Right cardiac atrium (tissue), 5 donors: Measurements from ENCODE around the gene IFNK. TPM values are rescaled to one million over a fixed set of nuclear protein-coding genes. Genes with fewer than 3 reads are reported as not detected.

Source experiments
- ATAC-seq, 2 donors: fragments of 200-7000 bp; cut with Tn5 transposase; one replicate each; pipeline versions ENCODE4 v1.8.0 to v1.9.1; 2020; ENCODE audit warnings: moderate library complexity in 2 of 2, mild to moderate bottlenecking in 1 of 2
- DNase-seq, 3 donors: peaks; one replicate each; pipeline ENCODE4 v3.0.0-alpha.2; 2020
- H3K27ac ChIP-seq: one replicate; pipeline ENCODE4 v1.5.1; 2013; ENCODE audit warnings: mild to moderate bottlenecking, low read length, control low read depth, moderate library complexity
- H3K27me3 ChIP-seq: one replicate; pipeline ENCODE4 v1.6.1; 2013; ENCODE audit not compliant: control insufficient read depth, insufficient read depth
- H3K4me1 ChIP-seq: one replicate; pipeline ENCODE4 v1.6.1; 2013; ENCODE audit warnings: low read length; ENCODE audit not compliant: control insufficient read depth, insufficient read depth
- H3K4me3 ChIP-seq: one replicate; pipeline ENCODE4 v1.5.1; 2013; ENCODE audit warnings: low read length, control low read depth
- H3K9me3 ChIP-seq: one replicate; pipeline ENCODE4 v1.6.1; 2013; ENCODE audit warnings: low read length; ENCODE audit not compliant: control insufficient read depth
- WGBS: extraction: QIAGEN DNeasy Blood & Tissue Kit; methylation state at CpG from one replicate; pipeline ENCODE4 v1.1.7; 2013; 5-methylcytosine and 5-hydroxymethylcytosine counted together
- intact Hi-C, 4 donors: fragments of 100-400 bp; cut with DNase I; formaldehyde crosslinking; loops; one replicate each; pipeline versions ENCODE4 v1.11.0 to v1.14.0; 2022 to 2023
- polyA plus RNA-seq: library from polyadenylated mRNA; stranded (reverse); fragments of 200-250 nt; gene quantifications from one replicate; pipeline ENCODE4 v1.2.3, GENCODE V29; 2013
- total RNA-seq, 4 donors: library from RNA; stranded (reverse); fragmentation: NEBNext Ultra II Directional; extraction: Animal tissue kit (Norgen Biotek cat#: 25700); gene quantifications; one replicate each; pipeline ENCODE4 v1.2.1, GENCODE V29; 2021
- donor health status: healthy with polysubstance abuse.
- donor health status: DM: no; HTN: yes; CAD: no.
- donor health status: DM: no; HTN: no; CAD: no.
- donor health status: DM: no; HTN: yes; CAD: no; lungs with severe emphysema.
- donor health status: DM: yes; HTN: yes; CAD: no.

Gene IFNK
- total and polyA plus RNA-seq, 5 donors, result not detected

- peaks cover 5% of the 10 kb centered on the region for H3K4me1 ChIP-seq
- DNase-seq (no peak), ATAC-seq (no peak)
- H3K27me3 ChIP-seq, result no peaks in the 10 kb centered on the region
- intact Hi-C loops, result no loop called here
- H3K27ac ChIP-seq, result no peak overlapping the region
- WGBS, result 88% methylated on average over 1 of the region's 1 CpG
- H3K9me3 ChIP-seq, result no peaks in the 10 kb centered on the region
- H3K4me3 ChIP-seq, result no peak overlapping the region
Observed at GRCh38 chr9:27537756-27538155, 13.7 kb downstream of the IFNK start.

GRCh38 chr9:27538647-27539046 lies 14.6 kb downstream of the IFNK start:
- ATAC-seq (no peak), DNase-seq (no peak)
- 94% methylated on average over 3 of the region's 3 CpGs for WGBS
- Histone ChIP-seq H3K27me3 (no peaks in the 10 kb centered on the region), H3K4me1 (peaks cover 5% of the 10 kb centered on the region), H3K4me3 (no peak overlapping the region), H3K27ac (no peak overlapping the region), H3K9me3 (no peaks in the 10 kb centered on the region)
- intact Hi-C loops, result no loop called here

GRCh38 chr9:27539479-27540441 lies 15.7 kb downstream of the IFNK start:
- intact Hi-C loops, result loop anchor here in 1 of 4 donors (5.0 kb wide), 1 partner anchor 207 kb away; no protein-coding TSS in a partner anchor

GRCh38 chr9:27540502-27540901 lies 16.4 kb downstream of the IFNK start:
- Histone ChIP-seq H3K27ac (no peak overlapping the region), H3K4me3 (no peak overlapping the region), H3K27me3 (no peaks in the 10 kb centered on the region), H3K9me3 (no peaks in the 10 kb centered on the region), H3K4me1 (peaks cover 5% of the 10 kb centered on the region)
- no peak for DNase-seq
- intact Hi-C loops, result loop anchor here in 1 of 4 donors (5.0 kb wide), 1 partner anchor 208 kb away; no protein-coding TSS in a partner anchor
- no peak for ATAC-seq
- WGBS, result 52% methylated on average over 1 of the region's 1 CpG

More at GRCh38 chr9:27539479-27540441, 15.7 kb downstream of the IFNK start:
- DNase-seq (peak; percentile 30 to 64 (median 36)), ATAC-seq (peak; percentile 69 to 86)
- Histone ChIP-seq H3K27ac (peak overlapping the region; percentile 80), H3K27me3 (no peaks in the 10 kb centered on the region), H3K4me3 (no peak overlapping the region), H3K9me3 (no peaks in the 10 kb centered on the region), H3K4me1 (peaks cover 5% of the 10 kb centered on the region)
- WGBS, result 53% methylated on average over 5 of the region's 5 CpGs

GRCh38 chr9:27541740-27542139 lies 17.6 kb downstream of the IFNK start:
- Histone ChIP-seq H3K4me1 (peaks cover 5% of the 10 kb centered on the region), H3K27ac (no peak overlapping the region), H3K27me3 (no peaks in the 10 kb centered on the region), H3K9me3 (no peaks in the 10 kb centered on the region), H3K4me3 (no peak overlapping the region)
- 67% methylated on average over 4 of the region's 4 CpGs for WGBS
- ATAC-seq (peak; percentile 34 to 74), DNase-seq (peak in 1 of 3 donors; percentile 12)
- intact Hi-C loops, result loop anchor here in 1 of 4 donors (5.0 kb wide), 1 partner anchor 209 kb away; no protein-coding TSS in a partner anchor

- 88% methylated on average over 2 of the region's 2 CpGs for WGBS
- Histone ChIP-seq H3K27me3 (no peaks in the 10 kb centered on the region), H3K4me3 (no peak overlapping the region), H3K27ac (no peak overlapping the region), H3K4me1 (peaks cover 5% of the 10 kb centered on the region), H3K9me3 (no peaks in the 10 kb centered on the region)
- ATAC-seq (no peak), DNase-seq (no peak)
- intact Hi-C loops, result loop anchor here in 1 of 4 donors (5.0 kb wide), 1 partner anchor 210 kb away; no protein-coding TSS in a partner anchor
Observed at GRCh38 chr9:27542508-27542907, 18.4 kb downstream of the IFNK start.

GRCh38 chr9:27545471-27545870 lies 21.4 kb downstream of the IFNK start:
- intact Hi-C loops, result loop anchor here in 2 of 4 donors (5.0 kb wide), 1 partner anchor 213 kb away; no protein-coding TSS in a partner anchor
- H3K4me1 ChIP-seq, result peaks cover 4% of the 10 kb centered on the region
- no peaks in the 10 kb centered on the region for H3K9me3 ChIP-seq
- H3K27ac ChIP-seq, result no peak overlapping the region
- ATAC-seq (peak in 1 of 2 donors; percentile 22), DNase-seq (no peak)
- H3K27me3 ChIP-seq, result no peaks in the 10 kb centered on the region
- 96% methylated on average over 3 of the region's 3 CpGs for WGBS
- no peak overlapping the region for H3K4me3 ChIP-seq

- H3K27ac ChIP-seq, result no peak overlapping the region
- no peaks in the 10 kb centered on the region for H3K27me3 ChIP-seq
- peaks cover 2% of the 10 kb centered on the region for H3K4me1 ChIP-seq
- no peak for DNase-seq
- H3K4me3 ChIP-seq, result no peak overlapping the region
- intact Hi-C loops, result loop anchor here in 2 of 4 donors (5.0 kb wide), 1 partner anchor 216 kb away; no protein-coding TSS in a partner anchor
- H3K9me3 ChIP-seq, result no peaks in the 10 kb centered on the region
- peak; percentile 80 to 89 for ATAC-seq
- 40% methylated on average over 10 of the region's 10 CpGs for WGBS
Observed at GRCh38 chr9:27548055-27548741, 24.1 kb downstream of the IFNK start.

- no peaks in the 10 kb centered on the region for H3K27me3 ChIP-seq
- H3K27ac ChIP-seq, result no peak overlapping the region
- ATAC-seq (no peak), DNase-seq (no peak)
- H3K4me1 ChIP-seq, result peaks cover 2% of the 10 kb centered on the region
- H3K9me3 ChIP-seq, result no peaks in the 10 kb centered on the region
- 74% methylated on average over 4 of the region's 4 CpGs for WGBS
- H3K4me3 ChIP-seq, result no peak overlapping the region
- intact Hi-C loops, result loop anchor here in 2 of 4 donors (5.0 kb wide), 1 partner anchor 217 kb away; no protein-coding TSS in a partner anchor
Observed at GRCh38 chr9:27549196-27549755, 25.2 kb downstream of the IFNK start.

GRCh38 chr9:27554712-27555111 lies 30.6 kb downstream of the IFNK start:
- no peaks in the 10 kb centered on the region for H3K9me3 ChIP-seq
- 94% methylated on average over 1 of the region's 1 CpG for WGBS
- intact Hi-C loops, result loop anchor here in 1 of 4 donors (5.0 kb wide), 1 partner anchor 217 kb away; no protein-coding TSS in a partner anchor
- no peak overlapping the region for H3K27ac ChIP-seq
- no peaks in the 10 kb centered on the region for H3K4me1 ChIP-seq
- no peaks in the 10 kb centered on the region for H3K27me3 ChIP-seq
- ATAC-seq (no peak), DNase-seq (no peak)
- no peak overlapping the region for H3K4me3 ChIP-seq
